Calu3 (cell line): ENCODE data around the gene ZBTB40. TPM values are rescaled to one million over a fixed set of nuclear protein-coding genes. Genes with fewer than 3 reads are reported as not detected.

Experiments used
- BruUV-seq: library from RNA; stranded (reverse); fragments of 400-500 nt; replicated peaks from 2 replicates; lab custom pipeline; 2021; lab: Mats Ljungman, UMichigan
- CTCF ChIA-PET: fragments of 300-600 bp; sonication (Branson Sonifier 250); formaldehyde crosslinking; loops from one replicate; lab custom pipeline; 2022; ENCODE audit warnings: antibody characterized with exemption; lab: Charles Lee
- DNase-seq: peaks from one replicate; pipeline ENCODE4 v3.0.0; 2022
- H3K27ac Mint-ChIP-seq: one replicate; pipeline ENCODE4 v1.8.0; 2022; ENCODE audit warnings: mixed read lengths; ENCODE audit not compliant: unreplicated experiment
- H3K27me3 Mint-ChIP-seq: one replicate; pipeline ENCODE4 v1.8.0; 2022; ENCODE audit warnings: mixed read lengths; ENCODE audit not compliant: unreplicated experiment
- H3K36me3 Mint-ChIP-seq: one replicate; pipeline ENCODE4 v1.8.0; 2022; ENCODE audit warnings: mild to moderate bottlenecking, moderate library complexity, mixed read lengths; ENCODE audit not compliant: insufficient read depth, unreplicated experiment
- H3K4me1 Mint-ChIP-seq: one replicate; pipeline ENCODE4 v1.8.0; 2022; ENCODE audit warnings: mild to moderate bottlenecking, low read depth, mixed read lengths; ENCODE audit not compliant: unreplicated experiment
- H3K4me3 Mint-ChIP-seq: one replicate; pipeline ENCODE4 v1.8.0; 2022; ENCODE audit warnings: mild to moderate bottlenecking, low read depth, moderate library complexity, mixed read lengths; ENCODE audit not compliant: unreplicated experiment
- H3K9me3 Mint-ChIP-seq: one replicate; pipeline ENCODE4 v1.8.0; 2022; ENCODE audit warnings: low read depth, mixed read lengths; ENCODE audit not compliant: unreplicated experiment
- intact Hi-C: fragments of 100-400 bp; cut with micrococcal nuclease; formaldehyde crosslinking; loops from one replicate; pipeline ENCODE4 v1.10.0; 2022; ENCODE audit not compliant: unreplicated experiment
- total RNA-seq: library from RNA; stranded (reverse); gene quantifications from 2 replicates; pipeline ENCODE4 v1.2.3, GENCODE V29; 2022
- TF ChIP-seq, protein P1 (sequence below): fragments of 200-600 bp; IDR thresholded peaks from one replicate; pipeline ENCODE4 v1.8.0; 2022; ENCODE audit warnings: antibody characterized with exemption; ENCODE audit not compliant: unreplicated experiment

Gene ZBTB40
- total RNA-seq, 1 experiment from 2014 or later, result 18.7 TPM

DNA sequence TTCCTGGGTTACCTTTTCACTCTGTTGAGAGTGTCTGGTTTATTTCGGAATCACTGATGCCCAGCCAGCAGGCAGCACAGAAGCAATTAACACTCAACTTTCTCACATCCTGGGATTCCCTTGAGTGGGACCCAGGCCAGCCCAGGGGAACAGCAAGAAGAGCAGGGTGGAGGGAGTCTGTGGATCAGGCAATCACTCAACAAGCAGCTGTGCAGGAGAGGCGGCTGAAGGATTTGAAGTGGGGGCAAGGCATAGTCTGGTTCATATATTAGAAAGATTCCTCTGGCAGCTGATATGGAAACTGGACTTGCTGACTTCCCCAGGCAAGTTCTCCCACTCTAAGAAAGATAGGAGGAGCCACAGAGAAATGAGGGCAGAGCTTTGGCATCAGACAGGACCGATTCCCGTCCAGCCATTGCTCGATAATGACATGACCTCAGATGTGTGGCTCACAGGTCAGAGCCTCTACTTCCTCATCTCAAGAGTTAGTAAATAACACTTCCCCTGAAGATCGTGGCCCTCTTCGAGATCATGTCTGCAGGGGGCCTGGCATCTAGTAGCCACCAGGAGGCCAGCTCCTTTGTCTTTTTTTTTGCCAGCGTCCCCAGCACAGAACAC is 124.0 kb downstream of the ZBTB40 start:
- Mint-ChIP-seq H3K4me3 (no peak overlapping the region), H3K27me3 (peaks cover 46% of the 10 kb centered on the region), H3K27ac (no peak overlapping the region), H3K9me3 (peaks cover 6% of the 10 kb centered on the region), H3K4me1 (no peaks in the 10 kb centered on the region), H3K36me3 (peaks cover 3% of the 10 kb centered on the region)
- CTCF ChIA-PET, result no interaction called here
- intact Hi-C loops, result no loop called here
- BruUV-seq, result no TSS peak
- TF ChIP-seq, protein P1, sequence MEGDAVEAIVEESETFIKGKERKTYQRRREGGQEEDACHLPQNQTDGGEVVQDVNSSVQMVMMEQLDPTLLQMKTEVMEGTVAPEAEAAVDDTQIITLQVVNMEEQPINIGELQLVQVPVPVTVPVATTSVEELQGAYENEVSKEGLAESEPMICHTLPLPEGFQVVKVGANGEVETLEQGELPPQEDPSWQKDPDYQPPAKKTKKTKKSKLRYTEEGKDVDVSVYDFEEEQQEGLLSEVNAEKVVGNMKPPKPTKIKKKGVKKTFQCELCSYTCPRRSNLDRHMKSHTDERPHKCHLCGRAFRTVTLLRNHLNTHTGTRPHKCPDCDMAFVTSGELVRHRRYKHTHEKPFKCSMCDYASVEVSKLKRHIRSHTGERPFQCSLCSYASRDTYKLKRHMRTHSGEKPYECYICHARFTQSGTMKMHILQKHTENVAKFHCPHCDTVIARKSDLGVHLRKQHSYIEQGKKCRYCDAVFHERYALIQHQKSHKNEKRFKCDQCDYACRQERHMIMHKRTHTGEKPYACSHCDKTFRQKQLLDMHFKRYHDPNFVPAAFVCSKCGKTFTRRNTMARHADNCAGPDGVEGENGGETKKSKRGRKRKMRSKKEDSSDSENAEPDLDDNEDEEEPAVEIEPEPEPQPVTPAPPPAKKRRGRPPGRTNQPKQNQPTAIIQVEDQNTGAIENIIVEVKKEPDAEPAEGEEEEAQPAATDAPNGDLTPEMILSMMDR, result no peak
- DNase-seq, result no peak

DNA sequence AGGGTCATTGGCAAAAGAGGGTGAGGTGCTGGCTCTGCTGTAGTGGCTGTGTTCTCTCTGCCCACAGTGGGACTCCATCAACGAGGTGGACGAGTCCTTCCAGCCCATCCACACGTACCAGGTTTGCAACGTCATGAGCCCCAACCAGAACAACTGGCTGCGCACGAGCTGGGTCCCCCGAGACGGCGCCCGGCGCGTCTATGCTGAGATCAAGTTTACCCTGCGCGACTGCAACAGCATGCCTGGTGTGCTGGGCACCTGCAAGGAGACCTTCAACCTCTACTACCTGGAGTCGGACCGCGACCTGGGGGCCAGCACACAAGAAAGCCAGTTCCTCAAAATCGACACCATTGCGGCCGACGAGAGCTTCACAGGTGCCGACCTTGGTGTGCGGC is 124.5 kb downstream of the ZBTB40 start:
- TF ChIP-seq, protein P1, result no peak
- CTCF ChIA-PET, result no interaction called here
- intact Hi-C loops, result no loop called here

GRCh38 chr1:22576617-22577016 is 125.0 kb downstream of the ZBTB40 start:
- CTCF ChIA-PET, result no interaction called here
- Mint-ChIP-seq H3K27ac (no peak overlapping the region), H3K36me3 (peaks cover 3% of the 10 kb centered on the region), H3K9me3 (peaks cover 6% of the 10 kb centered on the region), H3K4me1 (no peaks in the 10 kb centered on the region), H3K4me3 (no peak overlapping the region), H3K27me3 (peaks cover 41% of the 10 kb centered on the region)
- TF ChIP-seq, protein P1, result no peak
- intact Hi-C loops, result no loop called here
- DNase-seq, result no peak
- no TSS peak for BruUV-seq

More for the DNA sequence above, 124.5 kb downstream of the ZBTB40 start:
- H3K27me3 Mint-ChIP-seq, result peaks cover 41% of the 10 kb centered on the region
- no TSS peak for BruUV-seq
- peaks cover 3% of the 10 kb centered on the region for H3K36me3 Mint-ChIP-seq
- no peaks in the 10 kb centered on the region for H3K4me1 Mint-ChIP-seq
- no peak overlapping the region for H3K4me3 Mint-ChIP-seq
- no peak for DNase-seq
- H3K9me3 Mint-ChIP-seq, result peaks cover 6% of the 10 kb centered on the region
- no peak overlapping the region for H3K27ac Mint-ChIP-seq

- TF ChIP-seq, protein P1, result no peak
- H3K4me3 Mint-ChIP-seq, result no peak overlapping the region
- peaks cover 3% of the 10 kb centered on the region for H3K36me3 Mint-ChIP-seq
- intact Hi-C loops, result no loop called here
- peaks cover 35% of the 10 kb centered on the region for H3K27me3 Mint-ChIP-seq
- DNase-seq, result no peak
- CTCF ChIA-PET, result no interaction called here
- H3K27ac Mint-ChIP-seq, result no peak overlapping the region
- peaks cover 6% of the 10 kb centered on the region for H3K9me3 Mint-ChIP-seq
- H3K4me1 Mint-ChIP-seq, result no peaks in the 10 kb centered on the region
- BruUV-seq, result no TSS peak
Observed at GRCh38 chr1:22578732-22579361, 127.2 kb downstream of the ZBTB40 start.
